ENCODE results near the gene SLC48A1.

Gene SLC48A1

DNA sequence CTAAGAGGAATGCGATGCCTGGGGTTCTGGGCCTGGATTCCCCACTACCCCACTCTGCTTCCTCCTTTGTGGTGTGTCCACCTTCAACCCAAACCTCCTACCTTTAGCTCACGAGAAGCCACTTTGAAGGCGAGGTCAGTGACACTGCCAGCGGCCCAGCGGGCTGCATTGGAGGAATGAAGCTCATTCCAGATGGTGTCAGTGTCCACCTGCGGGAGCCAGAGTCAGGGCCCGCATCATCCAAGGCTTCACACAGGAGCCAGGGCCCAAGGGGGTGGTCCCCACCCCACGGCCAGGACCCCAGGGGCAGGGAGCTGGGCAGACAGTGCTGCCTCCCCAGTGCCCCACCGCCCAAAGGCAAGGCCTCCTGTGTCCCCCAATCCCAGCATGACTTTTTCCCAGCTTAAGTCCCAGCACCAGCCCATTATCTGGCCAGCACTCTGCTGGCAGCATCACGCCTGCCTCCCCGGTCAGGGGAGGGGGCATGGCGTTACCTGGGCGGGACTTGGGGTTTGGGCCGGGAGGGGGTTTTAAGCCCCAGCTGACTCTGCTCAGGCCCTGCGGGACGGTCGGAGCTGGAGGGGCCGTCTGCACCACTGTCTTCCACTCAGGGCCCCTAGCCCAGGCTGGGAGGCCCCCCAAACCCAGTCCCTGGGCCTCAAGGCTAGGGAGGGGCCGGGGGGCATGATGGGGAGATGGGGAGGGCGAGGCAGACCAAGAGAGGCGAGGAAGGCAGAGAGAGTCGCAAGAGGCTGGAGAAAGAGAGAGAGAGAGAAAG lies 16.9 kb downstream of the SLC48A1 start:
- no peak for DNase-seq (ENCODE audit: low read depth in 4 of 4, low spot score in 1 of 4)

- DNase-seq (ENCODE audit: low read depth in 4 of 4, low spot score in 1 of 4), result no peak
Observed at GRCh38 chr12:47790676-47791350, 17.8 kb downstream of the SLC48A1 start.

DNA sequence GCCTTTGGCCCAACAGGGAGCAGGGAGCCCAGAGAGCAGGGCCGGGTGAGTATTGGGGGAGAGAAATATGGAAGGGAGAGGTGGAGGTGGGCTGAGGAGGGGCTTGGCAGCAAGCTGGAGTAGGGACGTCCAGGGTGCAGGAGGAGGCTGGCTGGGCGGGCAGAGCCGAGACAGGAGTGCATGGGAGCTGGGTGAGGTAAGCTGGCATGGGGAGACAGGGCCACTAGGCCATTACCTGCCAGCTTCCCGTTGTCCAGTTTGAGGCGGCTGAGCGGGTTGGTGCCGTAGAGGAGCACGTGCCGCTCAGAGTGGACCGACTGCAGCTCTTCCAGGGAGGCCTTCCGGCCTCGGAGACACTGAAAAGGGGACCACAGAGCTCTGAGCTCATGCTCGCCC lies 18.3 kb downstream of the SLC48A1 start:
- no peak for DNase-seq (ENCODE audit: low read depth in 4 of 4, low spot score in 1 of 4)

DNA sequence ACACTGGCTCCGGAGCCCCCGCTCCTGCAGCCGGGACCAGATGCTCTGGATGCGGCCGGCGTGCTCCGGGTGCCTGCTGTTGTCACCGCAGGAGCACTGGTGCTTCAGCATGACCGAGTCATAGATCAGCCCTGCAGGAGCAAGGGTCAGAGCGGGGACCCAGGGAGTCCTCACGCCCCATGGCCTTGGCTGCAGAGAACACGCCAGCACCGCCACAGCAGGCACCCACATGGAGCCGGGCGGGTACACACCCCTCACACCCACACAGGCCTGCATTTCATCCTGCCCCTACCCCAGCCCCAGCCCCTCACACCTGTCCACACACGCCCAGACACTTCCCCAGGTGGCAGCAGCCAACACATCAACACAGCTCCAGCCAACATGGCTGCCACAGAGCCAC lies 18.8 kb downstream of the SLC48A1 start:
- no peak for DNase-seq (ENCODE audit: low read depth in 4 of 4, low spot score in 1 of 4)

- DNase-seq (ENCODE audit: low read depth in 4 of 4, low spot score in 1 of 4), result no peak
Observed at GRCh38 chr12:47793015-47793681, 20.1 kb downstream of the SLC48A1 start.

GRCh38 chr12:47794679-47795078 lies 21.6 kb downstream of the SLC48A1 start:
- no peak for DNase-seq (ENCODE audit: low read depth in 4 of 4, low spot score in 1 of 4)

DNA sequence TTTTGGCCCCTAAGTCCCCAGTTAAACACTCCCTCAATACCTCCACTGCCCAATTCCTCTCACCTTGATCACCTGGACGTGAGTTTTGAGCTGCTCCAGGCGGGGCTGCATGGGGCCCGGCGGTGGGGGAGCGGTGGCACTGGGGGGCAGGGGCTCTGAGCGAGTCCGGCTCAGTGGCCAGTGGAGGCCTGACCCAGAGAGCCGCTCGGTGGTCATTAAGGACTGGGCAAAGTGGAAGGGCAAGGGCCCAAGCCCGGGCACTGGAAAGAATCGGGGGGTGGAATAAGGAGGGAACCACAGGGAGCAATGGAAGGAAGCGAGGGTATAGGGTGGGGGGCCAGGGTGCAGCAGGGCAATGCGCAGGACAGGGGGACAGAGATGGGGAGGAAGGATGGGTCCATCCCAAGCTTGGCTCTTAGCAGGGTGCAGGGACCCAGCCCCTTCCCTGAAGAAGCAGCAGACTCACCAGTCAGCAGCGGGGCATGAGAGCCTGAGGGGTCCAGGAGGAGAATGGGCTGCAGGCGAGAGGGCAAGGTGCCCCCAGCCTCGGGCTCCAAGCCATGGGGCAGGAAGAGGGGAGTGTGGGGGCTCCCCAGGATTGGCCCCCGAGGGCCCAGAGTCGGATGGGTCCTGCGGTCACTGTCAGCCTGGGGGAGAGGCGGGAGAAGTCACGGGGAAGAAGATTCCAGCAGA lies 22.2 kb downstream of the SLC48A1 start:
- no peak for DNase-seq (ENCODE audit: low read depth in 4 of 4, low spot score in 1 of 4)

DNA sequence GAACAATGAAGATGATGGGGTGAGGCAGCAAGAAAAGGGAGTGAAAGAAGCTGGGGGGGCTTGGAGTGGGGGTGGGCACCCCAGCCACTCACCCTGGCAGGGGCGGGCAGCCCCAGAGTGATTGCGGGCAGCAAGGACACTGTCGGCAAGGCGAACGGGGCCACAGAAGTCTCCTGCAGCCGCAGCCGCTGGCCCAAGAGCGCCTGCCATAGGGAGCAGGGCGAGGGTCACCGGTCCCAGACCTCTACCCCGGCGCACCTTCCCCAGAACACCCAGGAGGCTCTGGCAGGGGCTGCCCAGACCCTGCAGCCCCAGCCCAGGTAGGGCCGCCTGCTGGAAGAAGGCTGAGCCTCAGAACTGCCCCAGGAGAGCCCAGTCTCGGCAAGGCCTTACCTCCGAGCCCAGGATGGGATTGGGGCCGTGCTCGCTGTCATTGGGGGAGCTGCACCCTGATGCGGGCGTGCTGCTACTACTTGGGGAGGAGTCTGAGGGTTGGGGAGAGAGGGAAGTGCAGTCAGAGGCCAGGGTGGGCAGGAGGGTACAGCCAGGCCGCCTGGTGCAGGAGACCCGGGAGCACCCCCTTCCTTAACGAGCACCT lies 22.9 kb downstream of the SLC48A1 start:
- no peak for DNase-seq (ENCODE audit: low read depth in 4 of 4, low spot score in 1 of 4)

DNA sequence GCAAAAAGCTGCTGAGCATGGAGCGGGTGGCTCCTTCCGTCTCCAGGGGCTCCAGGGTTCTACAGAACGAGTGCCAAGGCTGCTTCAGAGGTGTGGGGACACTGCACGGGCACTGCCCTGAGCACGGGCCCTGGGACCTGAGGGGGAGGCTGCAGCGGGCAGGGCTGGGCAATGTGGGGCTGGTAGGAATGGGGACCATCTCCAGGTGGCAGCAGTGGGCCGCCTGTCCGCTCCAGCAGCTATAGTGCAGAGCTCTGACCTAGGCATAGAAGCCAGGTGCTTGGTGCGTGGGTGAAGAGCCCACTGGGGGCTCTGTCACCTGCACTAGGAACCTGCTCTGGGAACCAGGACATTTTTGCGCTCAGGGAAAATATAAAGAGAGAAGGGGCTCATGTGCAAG lies 24.4 kb downstream of the SLC48A1 start:
- DNase-seq (ENCODE audit: low read depth in 4 of 4, low spot score in 1 of 4), result no peak

GRCh38 chr12:47798382-47798948 lies 25.4 kb downstream of the SLC48A1 start:
- DNase-seq (ENCODE audit: low read depth in 4 of 4, low spot score in 1 of 4), result no peak

GRCh38 chr12:47799357-47799955 lies 26.4 kb downstream of the SLC48A1 start:
- DNase-seq (ENCODE audit: low read depth in 4 of 4, low spot score in 1 of 4), result no peak

GRCh38 chr12:47800582-47800981 lies 27.5 kb downstream of the SLC48A1 start:
- no peak for DNase-seq (ENCODE audit: low read depth in 4 of 4, low spot score in 1 of 4)

DNA sequence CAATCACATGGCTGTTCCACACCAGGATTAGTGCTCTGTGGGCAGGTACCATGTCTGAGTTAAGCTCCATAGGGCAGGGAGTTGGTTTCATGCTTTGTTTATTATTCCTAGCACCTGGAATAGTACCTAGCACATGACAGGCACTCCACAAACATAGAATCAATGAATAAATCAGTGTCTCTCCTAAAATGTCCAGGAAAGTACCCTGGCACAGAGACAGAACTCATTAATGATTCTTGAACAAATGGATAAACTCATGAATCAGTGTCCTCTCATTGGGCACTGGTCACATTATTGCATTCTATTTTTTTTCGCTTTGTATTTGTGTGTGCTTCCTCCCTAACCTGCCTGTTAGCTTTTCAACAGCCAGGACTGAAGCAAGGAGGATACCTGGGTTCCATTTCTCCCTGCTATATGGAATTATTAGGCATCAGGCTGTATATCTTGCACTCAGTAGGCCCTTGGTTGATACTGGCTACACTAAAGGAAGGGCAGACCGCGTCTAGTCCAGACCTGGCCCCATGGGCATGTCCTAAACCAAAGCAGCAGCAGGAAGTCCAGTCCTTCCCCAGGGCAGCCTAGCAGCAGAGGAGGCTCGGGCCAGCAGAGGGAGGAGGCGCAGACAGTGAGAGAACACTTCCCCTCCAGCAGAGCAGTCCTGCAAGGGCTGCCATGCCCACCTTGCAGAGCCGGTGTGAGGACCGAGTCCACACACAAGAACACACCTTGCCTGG lies 28.3 kb downstream of the SLC48A1 start:
- DNase-seq (ENCODE audit: low read depth in 4 of 4, low spot score in 1 of 4), result no peak

DNA sequence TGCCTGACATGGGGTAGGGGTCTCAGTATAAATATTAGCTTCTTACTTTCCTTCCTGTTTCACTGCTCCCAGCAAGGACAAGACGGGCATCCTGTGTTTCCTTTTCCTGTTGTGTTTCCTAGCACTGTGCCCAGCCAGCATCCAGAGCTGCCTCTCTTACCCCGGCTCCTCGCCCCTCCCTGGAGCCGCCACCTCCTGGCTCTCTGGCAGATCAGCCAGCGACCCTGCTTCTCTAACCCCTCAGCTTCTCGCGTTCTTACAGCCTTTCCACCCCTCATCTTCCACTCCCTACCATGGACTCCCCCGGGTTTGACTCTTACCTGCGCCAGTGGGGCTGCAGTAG lies 28.8 kb downstream of the SLC48A1 start:
- no peak for DNase-seq (ENCODE audit: low read depth in 4 of 4, low spot score in 1 of 4)

- DNase-seq (ENCODE audit: low read depth in 4 of 4, low spot score in 1 of 4), result no peak
Observed at GRCh38 chr12:47802312-47802711, 29.3 kb downstream of the SLC48A1 start.

DNA sequence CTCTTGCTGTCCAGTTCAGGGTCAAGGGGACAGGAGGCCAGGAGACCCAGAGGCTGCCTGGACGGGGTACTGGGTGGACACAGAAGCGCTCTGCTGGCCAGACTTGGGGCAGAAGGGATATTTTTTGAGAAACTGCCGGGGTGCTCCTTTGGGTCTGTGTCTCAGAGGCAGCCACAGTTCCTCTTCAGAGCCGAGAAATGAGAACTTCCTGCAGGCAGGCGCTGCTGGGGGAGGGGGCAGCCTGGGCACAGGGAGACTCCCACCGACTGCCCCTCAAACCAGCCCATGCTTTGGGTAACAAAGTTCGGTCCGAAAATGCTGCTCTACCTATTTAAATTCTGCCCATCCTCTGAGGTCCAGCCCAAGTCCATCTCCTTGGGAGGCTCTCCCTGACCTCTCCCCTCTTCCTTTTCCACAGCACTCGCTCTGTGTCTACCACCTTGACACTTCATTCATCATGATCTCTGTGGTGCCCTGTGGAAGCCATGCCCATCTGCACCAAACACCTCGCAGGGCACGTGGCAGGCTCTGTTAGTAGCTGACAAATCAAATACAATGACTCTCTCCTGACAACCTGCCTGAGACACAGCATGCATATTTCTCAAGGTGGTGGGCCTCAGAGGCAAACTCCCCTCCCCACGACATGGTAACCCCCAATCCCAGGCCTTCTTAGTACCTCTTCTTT lies 30.3 kb downstream of the SLC48A1 start:
- no peak for DNase-seq (ENCODE audit: low read depth in 4 of 4, low spot score in 1 of 4)

DNA sequence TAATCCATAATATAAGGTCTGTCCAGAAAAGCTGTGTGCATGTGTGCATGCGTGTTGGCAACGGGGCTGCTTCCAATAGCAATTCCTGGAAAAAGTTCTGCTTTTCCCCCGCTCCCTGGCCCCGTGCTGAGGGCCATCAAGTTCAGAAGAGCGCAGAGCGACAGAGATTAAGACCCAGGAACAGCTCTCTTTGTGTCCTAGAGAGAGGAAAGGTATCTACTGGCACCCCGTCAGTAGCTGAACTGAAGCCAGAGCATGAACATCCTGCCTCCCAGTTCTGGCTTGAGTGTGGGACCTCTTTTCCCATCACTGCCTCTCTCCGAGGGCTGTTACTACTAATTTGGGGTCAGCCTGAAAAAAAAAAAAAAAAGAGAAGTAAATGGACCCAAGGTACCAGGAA lies 31.1 kb downstream of the SLC48A1 start:
- no peak for DNase-seq (ENCODE audit: low read depth in 4 of 4, low spot score in 1 of 4)

DNA sequence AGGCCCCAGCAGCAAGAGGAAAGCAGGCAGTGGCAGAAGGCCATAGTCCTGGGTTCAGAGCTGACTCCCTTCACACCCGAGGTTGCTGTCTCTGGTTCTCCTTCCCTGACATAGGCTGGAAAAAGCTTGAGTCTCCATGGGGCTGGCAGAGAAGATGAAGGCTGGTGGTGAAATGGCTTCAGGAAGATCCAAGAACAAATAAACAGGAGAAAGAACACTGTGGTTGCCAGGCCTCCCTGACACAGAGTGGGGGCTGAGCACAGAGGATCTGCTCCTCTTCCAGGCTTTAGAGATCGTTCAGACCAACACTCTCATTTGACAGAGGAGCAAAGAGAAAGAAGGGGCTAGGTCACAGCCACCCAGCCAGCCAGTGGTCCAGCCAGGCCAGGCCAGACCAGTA lies 32.4 kb downstream of the SLC48A1 start:
- no peak for DNase-seq (ENCODE audit: low read depth in 4 of 4, low spot score in 1 of 4)

DNA sequence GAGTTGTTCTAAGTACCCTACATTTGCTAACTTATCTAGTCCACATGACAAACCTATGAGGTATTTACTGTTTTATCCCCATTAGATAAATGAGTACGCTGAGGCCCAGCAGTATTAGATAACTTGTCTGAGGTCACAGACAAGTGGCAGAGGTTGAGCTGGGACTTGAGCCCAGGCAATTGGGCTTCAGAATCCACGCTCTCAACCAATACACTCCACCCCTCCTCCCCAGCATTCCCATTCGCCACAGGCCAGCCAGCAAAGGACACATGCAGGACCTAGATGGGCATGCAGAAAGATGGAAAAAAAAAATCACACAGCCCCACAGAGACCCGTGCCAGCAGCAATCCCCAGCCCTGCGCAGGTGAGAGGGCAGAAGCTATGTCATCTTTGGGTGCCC lies 34.3 kb downstream of the SLC48A1 start:
- DNase-seq (ENCODE audit: low read depth in 4 of 4, low spot score in 1 of 4), result no peak
